Measurements from ENCODE around the gene NEU2.

DNA sequence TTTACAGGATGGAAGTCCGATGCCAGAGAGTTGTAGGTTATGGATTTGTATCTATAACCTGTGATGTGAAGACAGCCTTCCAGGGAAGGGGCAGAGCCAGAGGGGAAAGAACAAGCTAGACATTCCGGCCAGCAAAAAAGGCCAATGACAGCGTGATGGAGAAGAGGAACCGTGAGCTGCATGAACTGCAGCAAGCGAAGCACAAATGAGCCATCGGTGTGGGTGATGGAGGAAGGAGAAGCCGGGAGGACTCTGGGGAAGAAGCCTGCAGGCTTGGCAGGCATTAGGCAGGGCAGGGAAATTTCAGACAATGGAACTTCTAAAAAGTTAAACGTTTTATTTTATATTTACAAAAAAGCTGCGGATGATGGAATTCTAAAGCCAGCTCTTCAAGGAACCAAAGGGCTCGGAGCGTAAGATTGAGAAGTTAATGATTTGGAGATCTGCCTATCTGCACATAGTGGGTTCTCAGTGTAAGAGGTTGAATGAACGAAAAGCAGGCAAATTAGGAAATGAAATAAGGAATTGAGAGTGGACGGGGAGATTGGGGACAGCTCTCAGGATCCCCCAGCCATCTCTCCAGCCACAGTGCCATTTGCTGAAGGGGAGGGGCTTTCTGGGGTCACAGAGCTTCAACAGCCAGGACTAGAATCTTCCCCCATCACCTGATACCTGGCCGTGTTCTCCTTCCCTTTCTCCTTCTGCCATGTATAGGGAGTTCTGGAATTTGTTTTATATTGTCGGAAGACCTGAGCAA is 47.8 kb upstream of the NEU2 start:
- no peak for TF ChIP-seq HDAC6 (IDR thresholded peaks at IDR 0.05; ENCODE audit: low read depth, low read length)
- no peak for TF ChIP-seq ATF1 (CRISPR knock-in tag; IDR thresholded peaks at IDR 0.05)
- TF ChIP-seq ATF1 (tag; IDR thresholded peaks at IDR 0.05), result no peak
- no peak for TF ChIP-seq HNRNPUL1 (IDR thresholded peaks at IDR 0.05; ENCODE audit: low read length)
